Mesendoderm (in vitro differentiated cells): ENCODE results near the gene OR2A1.
"Not testable (repeated sequence)": the region's sequence is repeated elsewhere in the genome, so short reads cannot be mapped to it uniquely, and the experiment has no call there.

ENCODE experiments used
- DNase-seq: peaks from one replicate; pipeline ENCODE4 v3.0.0; 2013
- H2AK5ac ChIP-seq: 2 replicates; pipeline ENCODE4 v1.6.1; 2013; ENCODE audit warnings: low read length, inconsistent platforms
- H2BK120ac ChIP-seq: 2 replicates; pipeline ENCODE4 v1.6.1; 2013; ENCODE audit warnings: low read depth, mild to moderate bottlenecking, low read length, moderate library complexity, mixed read lengths
- H2BK15ac ChIP-seq: replicated peaks from 2 replicates; pipeline ENCODE4 v1.6.1; 2013; ENCODE audit warnings: low read depth, mild to moderate bottlenecking, moderate library complexity
- H2BK5ac ChIP-seq: 2 replicates; pipeline ENCODE4 v1.6.1; 2013; ENCODE audit warnings: low read length, inconsistent platforms
- H3K18ac ChIP-seq: 2 replicates; pipeline ENCODE4 v1.6.1; 2013; ENCODE audit warnings: mild to moderate bottlenecking, low read length, mixed read lengths
- H3K23ac ChIP-seq: one replicate; pipeline ENCODE4 v1.6.1; 2013; ENCODE audit warnings: low read length
- H3K27ac ChIP-seq: 2 replicates; pipeline ENCODE4 v1.5.1; 2013; ENCODE audit warnings: low read depth, mild to moderate bottlenecking, inconsistent platforms, low read length, moderate library complexity
- H3K27me3 ChIP-seq: 2 replicates; pipeline ENCODE4 v1.6.1; 2013; ENCODE audit warnings: low read length, control low read depth, mild to moderate bottlenecking, inconsistent platforms; ENCODE audit not compliant: insufficient read depth, poor library complexity
- H3K36me3 ChIP-seq: 2 replicates; pipeline ENCODE4 v1.6.1; 2013; ENCODE audit warnings: low read length, inconsistent platforms; ENCODE audit not compliant: control insufficient read depth, insufficient read depth
- H3K4ac ChIP-seq: one replicate; pipeline ENCODE4 v1.6.1; 2013; ENCODE audit warnings: low read depth, mild to moderate bottlenecking, low read length, moderate library complexity
- H3K4me1 ChIP-seq: 2 replicates; pipeline ENCODE4 v1.6.1; 2013; ENCODE audit warnings: low read depth, low read length, inconsistent platforms; ENCODE audit not compliant: control insufficient read depth
- H3K4me2 ChIP-seq: 2 replicates; pipeline ENCODE4 v1.6.1; 2013; ENCODE audit warnings: low read length
- H3K4me3 ChIP-seq: 2 replicates; pipeline ENCODE4 v1.5.1; 2013; ENCODE audit warnings: mild to moderate bottlenecking, low read length
- H3K56ac ChIP-seq: one replicate; pipeline ENCODE4 v1.6.1; 2013; ENCODE audit warnings: low read length
- H3K79me1 ChIP-seq: 2 replicates; pipeline ENCODE4 v1.6.1; 2013; ENCODE audit warnings: low read length, inconsistent platforms
- H3K79me2 ChIP-seq: 2 replicates; pipeline ENCODE4 v1.6.1; 2013; ENCODE audit warnings: mild to moderate bottlenecking, low read length; ENCODE audit not compliant: control insufficient read depth, insufficient read depth
- H3K9ac ChIP-seq: 2 replicates; pipeline ENCODE4 v1.6.1; 2013; ENCODE audit warnings: low read length, inconsistent platforms
- H4K5ac ChIP-seq: one replicate; pipeline ENCODE4 v1.6.1; 2013; ENCODE audit warnings: low read length
- H4K8ac ChIP-seq: one replicate; pipeline ENCODE4 v1.6.1; 2013; ENCODE audit warnings: low read depth, mild to moderate bottlenecking, control low read depth, low read length, moderate library complexity
- WGBS: extraction: QIAGEN DNeasy Blood & Tissue Kit; methylation state at CpG from one replicate; pipeline ENCODE4 v1.1.7; 2013; ENCODE audit warnings: low lambda C conversion rate, missing lambda C conversion rate; ENCODE audit not compliant: insufficient coverage; ENCODE audit errors: extremely low coverage; 5-methylcytosine and 5-hydroxymethylcytosine counted together

The OR2A1 gene

GRCh38 chr7:144369221-144369620, 57.0 kb downstream of the OR2A1 start:
- DNase-seq, H3K4me2 ChIP-seq, H4K5ac ChIP-seq, H3K27me3 ChIP-seq, H2BK120ac ChIP-seq, H3K9ac ChIP-seq, H4K8ac ChIP-seq, H3K4ac ChIP-seq, H2BK5ac ChIP-seq, H2BK15ac ChIP-seq, H3K23ac ChIP-seq, H2AK5ac ChIP-seq, H3K27ac ChIP-seq, H3K18ac ChIP-seq, H3K4me1 ChIP-seq, H3K79me2 ChIP-seq, H3K36me3 ChIP-seq, H3K4me3 ChIP-seq, H3K56ac ChIP-seq, H3K79me1 ChIP-seq: not testable (repeated sequence)
- no CpG with 5 or more reads among the region's 7 CpGs for WGBS
